Activated T-cell treated with anti-CD3 and anti-CD28 coated beads, Interleukin-2, amount 50 U/mL, for 24 hours (primary cell): ENCODE data around the gene RELN.
A peak's percentile ranks its signal among the peaks of the same experiment; 100 is the strongest.
"Not testable (repeated sequence)": the region's sequence is repeated elsewhere in the genome, so short reads cannot be mapped to it uniquely, and the experiment has no call there.

Source experiments
- DNase-seq: peaks from one replicate; pipeline ENCODE4 v3.0.0-alpha.2; 2020
- H3K27ac Mint-ChIP-seq: 2 replicates; pipeline ENCODE4 v1.8.0; 2020; ENCODE audit warnings: mild to moderate bottlenecking, mixed read lengths
- H3K27me3 Mint-ChIP-seq: 2 replicates; pipeline ENCODE4 v1.8.0; 2020; ENCODE audit warnings: mixed read lengths
- H3K36me3 Mint-ChIP-seq: 2 replicates; pipeline ENCODE4 v1.8.0; 2020; ENCODE audit warnings: low read depth, mixed read lengths
- H3K4me1 Mint-ChIP-seq: 2 replicates; pipeline ENCODE4 v1.8.0; 2020; ENCODE audit warnings: low read depth, mixed read lengths
- H3K4me3 Mint-ChIP-seq: 2 replicates; pipeline ENCODE4 v1.8.0; 2020; ENCODE audit warnings: mild to moderate bottlenecking, moderate library complexity, mixed read lengths
- H3K9me3 Mint-ChIP-seq: 2 replicates; pipeline ENCODE4 v1.8.0; 2020; ENCODE audit warnings: mixed read lengths

RELN gene

GRCh38 chr7:103989200-103989784 is at the start of gene RELN:
TSS of gene RELN (minus strand) at chr7:103989658. CDS start at chr7:103989356, 302 bp downstream.
- Mint-ChIP-seq H3K27me3 (peaks cover 61% of the 10 kb centered on the region), H3K4me3 (peak within 1 kb of the TSS; percentile 52), H3K4me1 (peaks cover 14% of the 10 kb centered on the region), H3K27ac (no peak within 1 kb of the TSS), H3K9me3 (no peaks in the 10 kb centered on the region), H3K36me3 (no peaks in the 10 kb centered on the region)
- peak; percentile 34 for DNase-seq

- Mint-ChIP-seq H3K4me3 (no peak overlapping the region), H3K4me1 (no peaks in the 10 kb centered on the region), H3K27me3 (peaks cover 14% of the 10 kb centered on the region)
Measured at GRCh38 chr7:104038136-104038535, 48.7 kb upstream of the RELN start.

DNA sequence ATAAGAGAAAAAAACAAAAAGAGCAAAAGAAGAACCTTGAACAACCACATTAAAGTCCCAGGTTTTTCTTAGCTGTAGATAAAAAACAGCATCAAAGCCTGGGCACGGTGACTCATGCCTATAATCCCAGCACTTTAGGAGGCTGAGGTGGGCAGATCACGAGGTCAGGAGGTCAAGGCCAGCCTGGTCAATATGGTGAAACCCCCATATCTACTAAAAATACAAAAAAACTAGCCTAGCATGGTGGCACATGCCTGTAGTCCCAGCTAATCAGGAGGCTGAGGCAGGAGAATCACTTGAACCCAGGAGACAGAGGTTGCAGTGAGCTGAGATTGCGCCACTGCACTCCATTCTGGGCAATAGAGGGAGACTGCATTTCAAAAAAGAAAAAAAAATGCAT is 47.4 kb upstream of the RELN start:
- H3K9me3 Mint-ChIP-seq, H3K36me3 Mint-ChIP-seq, H3K4me3 Mint-ChIP-seq, DNase-seq, H3K27ac Mint-ChIP-seq, H3K4me1 Mint-ChIP-seq: not testable (repeated sequence)
- H3K27me3 Mint-ChIP-seq: peaks cover 12% of the 10 kb centered on the region

More at GRCh38 chr7:104038136-104038535, 48.7 kb upstream of the RELN start:
- no peak for DNase-seq
- H3K9me3 Mint-ChIP-seq: peaks cover 9% of the 10 kb centered on the region
- H3K36me3 Mint-ChIP-seq: no peaks in the 10 kb centered on the region
- H3K27ac Mint-ChIP-seq: no peak overlapping the region

DNA sequence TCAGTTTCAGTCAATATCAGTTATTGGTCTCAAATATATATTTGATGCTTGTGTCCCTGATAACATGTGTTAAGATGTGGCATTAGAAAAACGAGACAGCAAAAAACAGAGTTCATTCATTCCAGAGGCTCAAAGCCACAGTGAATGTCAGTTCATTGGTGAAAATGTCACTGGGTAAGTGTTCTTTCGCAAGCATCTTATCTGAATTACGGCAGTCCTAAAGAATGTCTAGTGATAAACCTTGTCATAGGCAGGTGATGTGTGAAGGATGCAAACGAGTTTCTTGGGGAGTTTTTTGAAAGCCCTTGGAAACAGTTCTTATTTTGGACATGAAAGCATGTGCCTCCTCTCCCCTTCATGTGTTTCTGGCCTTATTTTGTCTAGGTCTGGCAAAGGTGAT is 45.9 kb upstream of the RELN start:
- no peaks in the 10 kb centered on the region for H3K4me1 Mint-ChIP-seq

DNA sequence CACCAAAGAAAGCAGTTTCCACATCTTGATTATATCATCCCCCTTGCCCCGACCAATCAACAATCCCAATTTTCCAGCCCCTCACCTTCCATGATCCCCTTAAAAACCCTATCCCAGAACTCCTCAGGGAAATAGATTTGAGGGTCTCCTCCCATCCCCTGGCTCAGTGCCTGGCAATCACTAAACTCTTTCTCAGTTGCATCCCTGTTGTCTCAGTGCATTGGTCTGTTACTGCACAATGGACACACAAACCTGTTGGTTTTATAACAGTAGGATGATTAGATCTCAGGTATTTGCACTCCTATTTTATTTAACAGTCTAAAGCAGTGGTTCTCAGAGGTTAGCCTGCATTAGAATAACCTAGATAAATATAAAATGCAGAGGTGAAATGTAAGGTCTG is 45.2 kb upstream of the RELN start:
- H3K4me3 Mint-ChIP-seq: no peak overlapping the region
- no peak overlapping the region for H3K27ac Mint-ChIP-seq

More for the DNA sequence above, 45.9 kb upstream of the RELN start:
- no peaks in the 10 kb centered on the region for H3K36me3 Mint-ChIP-seq
- DNase-seq: no peak
- peaks cover 9% of the 10 kb centered on the region for H3K9me3 Mint-ChIP-seq
- no peak overlapping the region for H3K27ac Mint-ChIP-seq
- no peak overlapping the region for H3K4me3 Mint-ChIP-seq
- peaks cover 12% of the 10 kb centered on the region for H3K27me3 Mint-ChIP-seq

GRCh38 chr7:104033837-104034236 is 44.4 kb upstream of the RELN start:
- H3K27me3 Mint-ChIP-seq: peaks cover 12% of the 10 kb centered on the region

More for the DNA sequence above, 45.2 kb upstream of the RELN start:
- peaks cover 12% of the 10 kb centered on the region for H3K27me3 Mint-ChIP-seq
- no peak for DNase-seq
- peaks cover 9% of the 10 kb centered on the region for H3K9me3 Mint-ChIP-seq
- H3K4me1 Mint-ChIP-seq: no peaks in the 10 kb centered on the region
- no peaks in the 10 kb centered on the region for H3K36me3 Mint-ChIP-seq

GRCh38 chr7:104032486-104032885 is 43.0 kb upstream of the RELN start:
- Mint-ChIP-seq H3K9me3 (peaks cover 9% of the 10 kb centered on the region), H3K4me1 (no peaks in the 10 kb centered on the region), H3K36me3 (no peaks in the 10 kb centered on the region), H3K27ac (no peak overlapping the region), H3K27me3 (peaks cover 12% of the 10 kb centered on the region), H3K4me3 (no peak overlapping the region)
- DNase-seq: no peak

More at GRCh38 chr7:104033837-104034236, 44.4 kb upstream of the RELN start:
- Mint-ChIP-seq H3K36me3 (no peaks in the 10 kb centered on the region), H3K27ac (no peak overlapping the region), H3K4me3 (no peak overlapping the region), H3K9me3 (peaks cover 9% of the 10 kb centered on the region), H3K4me1 (no peaks in the 10 kb centered on the region)
- DNase-seq: no peak

- DNase-seq: no peak
- peaks cover 4% of the 10 kb centered on the region for H3K27me3 Mint-ChIP-seq
- H3K9me3 Mint-ChIP-seq: peaks cover 4% of the 10 kb centered on the region
Measured at GRCh38 chr7:104029765-104030164, 40.3 kb upstream of the RELN start.

GRCh38 chr7:104024632-104025031 is 35.2 kb upstream of the RELN start:
- no peak overlapping the region for H3K27ac Mint-ChIP-seq
- no peaks in the 10 kb centered on the region for H3K4me1 Mint-ChIP-seq
- no peaks in the 10 kb centered on the region for H3K36me3 Mint-ChIP-seq
- H3K27me3 Mint-ChIP-seq: no peaks in the 10 kb centered on the region
- no peaks in the 10 kb centered on the region for H3K9me3 Mint-ChIP-seq
- no peak for DNase-seq
- H3K4me3 Mint-ChIP-seq: no peak overlapping the region

More at GRCh38 chr7:104029765-104030164, 40.3 kb upstream of the RELN start:
- no peak overlapping the region for H3K27ac Mint-ChIP-seq
- H3K36me3 Mint-ChIP-seq: no peaks in the 10 kb centered on the region
- H3K4me1 Mint-ChIP-seq: no peaks in the 10 kb centered on the region
- H3K4me3 Mint-ChIP-seq: no peak overlapping the region

DNA sequence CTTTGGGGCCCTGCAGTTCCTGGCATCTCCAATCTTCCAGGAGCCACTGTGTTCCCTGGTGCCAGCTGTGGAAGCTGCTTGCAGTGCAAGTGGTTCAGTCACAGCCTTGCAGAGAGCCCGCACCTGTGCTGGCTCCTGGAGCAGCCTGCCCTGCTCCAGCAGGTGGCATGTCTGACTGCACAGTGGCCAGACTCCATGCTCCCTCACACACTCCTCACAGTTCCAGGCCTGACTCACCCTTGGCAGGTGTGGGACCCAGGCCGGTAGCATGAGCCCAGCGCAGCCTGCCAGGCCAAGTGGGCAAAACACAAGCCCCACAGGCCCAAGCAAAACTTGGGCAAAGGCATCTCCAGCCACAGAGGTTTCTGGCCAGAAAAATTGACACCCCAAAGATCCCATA is 33.6 kb upstream of the RELN start:
- Mint-ChIP-seq H3K27ac (no peak overlapping the region), H3K4me1 (no peaks in the 10 kb centered on the region), H3K4me3 (no peak overlapping the region), H3K27me3 (no peaks in the 10 kb centered on the region), H3K9me3 (no peaks in the 10 kb centered on the region), H3K36me3 (no peaks in the 10 kb centered on the region)
- no peak for DNase-seq

DNA sequence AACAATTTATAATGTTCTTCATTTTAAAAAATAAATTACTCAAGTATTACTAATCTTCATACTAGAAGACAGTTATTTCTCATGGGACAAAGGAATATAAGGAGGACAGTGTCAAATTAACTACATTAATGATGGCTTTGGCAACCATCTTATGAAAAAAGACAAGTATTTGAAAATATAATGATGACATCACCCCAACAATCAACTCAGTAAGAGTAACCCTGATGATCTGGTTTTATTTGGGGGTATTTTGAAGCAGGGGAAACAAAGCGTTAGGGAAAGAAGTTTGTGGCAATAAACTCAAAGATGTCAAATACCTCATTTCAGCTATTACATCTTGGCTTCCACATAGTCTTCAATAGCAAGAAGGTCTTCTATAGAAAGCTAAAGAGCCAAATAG is 29.0 kb upstream of the RELN start:
- no peak overlapping the region for H3K4me3 Mint-ChIP-seq
- H3K9me3 Mint-ChIP-seq: no peaks in the 10 kb centered on the region
- DNase-seq: no peak
- H3K27ac Mint-ChIP-seq: no peak overlapping the region
- peaks cover 3% of the 10 kb centered on the region for H3K27me3 Mint-ChIP-seq
- no peaks in the 10 kb centered on the region for H3K36me3 Mint-ChIP-seq
- no peaks in the 10 kb centered on the region for H3K4me1 Mint-ChIP-seq

DNA sequence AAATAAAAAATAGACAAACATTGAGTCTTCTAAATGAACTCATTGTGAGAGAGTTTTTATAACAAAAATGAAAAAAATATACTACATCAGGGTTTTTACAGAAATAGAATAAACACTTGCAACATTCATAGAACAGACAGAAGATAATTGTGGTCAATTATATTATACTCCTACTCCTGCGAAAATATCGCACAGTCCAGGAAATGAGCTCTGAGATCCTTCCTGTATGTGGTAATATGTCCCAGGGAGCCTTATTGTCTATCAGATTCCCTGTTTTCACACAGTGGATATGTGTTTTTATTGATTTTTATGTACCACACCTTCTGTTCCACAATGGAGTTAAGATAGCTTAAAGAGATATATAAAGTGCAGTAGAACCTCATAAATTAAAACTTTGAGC is 27.5 kb upstream of the RELN start:
- Mint-ChIP-seq H3K36me3 (no peaks in the 10 kb centered on the region), H3K27ac (no peak overlapping the region), H3K27me3 (peaks cover 3% of the 10 kb centered on the region), H3K9me3 (no peaks in the 10 kb centered on the region), H3K4me1 (no peaks in the 10 kb centered on the region), H3K4me3 (no peak overlapping the region)
- DNase-seq: no peak

- Mint-ChIP-seq H3K27me3 (peaks cover 26% of the 10 kb centered on the region), H3K36me3 (no peaks in the 10 kb centered on the region), H3K9me3 (no peaks in the 10 kb centered on the region), H3K4me3 (no peak overlapping the region), H3K4me1 (no peaks in the 10 kb centered on the region), H3K27ac (no peak overlapping the region)
- no peak for DNase-seq
Measured at GRCh38 chr7:104012835-104013234, 23.4 kb upstream of the RELN start.

DNA sequence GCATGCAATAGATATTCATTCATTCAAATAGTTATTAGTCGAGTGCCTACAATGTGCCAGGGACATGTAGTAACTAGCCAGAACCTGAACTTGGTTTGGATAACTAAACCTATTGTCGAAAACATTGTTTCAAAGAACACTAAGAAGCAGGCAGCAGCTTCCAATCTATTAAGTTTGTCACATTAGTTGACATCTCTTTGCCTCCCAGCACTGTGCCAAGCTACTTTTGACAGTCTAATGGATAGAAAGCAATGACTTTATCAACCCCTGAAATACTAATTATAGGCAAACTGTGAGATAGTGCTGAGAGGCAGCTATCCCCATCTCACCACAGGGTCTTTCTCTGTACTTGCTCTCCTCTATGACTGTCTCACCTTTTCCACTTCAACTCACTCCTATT is 22.4 kb upstream of the RELN start:
- Mint-ChIP-seq H3K27ac (no peak overlapping the region), H3K36me3 (no peaks in the 10 kb centered on the region), H3K9me3 (no peaks in the 10 kb centered on the region), H3K4me1 (no peaks in the 10 kb centered on the region), H3K27me3 (peaks cover 30% of the 10 kb centered on the region), H3K4me3 (no peak overlapping the region)
- no peak for DNase-seq

GRCh38 chr7:104010052-104010909 is 20.8 kb upstream of the RELN start:
- Mint-ChIP-seq H3K4me3 (no peak overlapping the region), H3K27ac (no peak overlapping the region), H3K36me3 (no peaks in the 10 kb centered on the region), H3K9me3 (no peaks in the 10 kb centered on the region), H3K4me1 (no peaks in the 10 kb centered on the region), H3K27me3 (peaks cover 27% of the 10 kb centered on the region)
- DNase-seq: no peak
